Cardiac septum (tissue), 1 donor: Measurements from ENCODE around the gene CAMK2N1. TPM values are rescaled to one million over a fixed set of nuclear protein-coding genes. Genes with fewer than 3 reads are reported as not detected.

Experiments used
- DNase-seq: peaks from one replicate; pipeline ENCODE4 v3.0.0-alpha.2; 2020; ENCODE audit warnings: low spot score
- intact Hi-C: fragments of 100-400 bp; cut with DNase I; formaldehyde crosslinking; loops from one replicate; pipeline ENCODE4 v1.14.0; 2022
- total RNA-seq: library from RNA; stranded (reverse); fragmentation: NEBNext Ultra II Directional; extraction: Animal tissue kit (Norgen Biotek cat#: 25700); gene quantifications from one replicate; pipeline ENCODE4 v1.2.1, GENCODE V29; 2021
- donor health status: DM: no; HTN: no; CAD: no.

The CAMK2N1 gene
- total RNA-seq, 1 donor from 2014 or later, result 11.7 TPM

DNA sequence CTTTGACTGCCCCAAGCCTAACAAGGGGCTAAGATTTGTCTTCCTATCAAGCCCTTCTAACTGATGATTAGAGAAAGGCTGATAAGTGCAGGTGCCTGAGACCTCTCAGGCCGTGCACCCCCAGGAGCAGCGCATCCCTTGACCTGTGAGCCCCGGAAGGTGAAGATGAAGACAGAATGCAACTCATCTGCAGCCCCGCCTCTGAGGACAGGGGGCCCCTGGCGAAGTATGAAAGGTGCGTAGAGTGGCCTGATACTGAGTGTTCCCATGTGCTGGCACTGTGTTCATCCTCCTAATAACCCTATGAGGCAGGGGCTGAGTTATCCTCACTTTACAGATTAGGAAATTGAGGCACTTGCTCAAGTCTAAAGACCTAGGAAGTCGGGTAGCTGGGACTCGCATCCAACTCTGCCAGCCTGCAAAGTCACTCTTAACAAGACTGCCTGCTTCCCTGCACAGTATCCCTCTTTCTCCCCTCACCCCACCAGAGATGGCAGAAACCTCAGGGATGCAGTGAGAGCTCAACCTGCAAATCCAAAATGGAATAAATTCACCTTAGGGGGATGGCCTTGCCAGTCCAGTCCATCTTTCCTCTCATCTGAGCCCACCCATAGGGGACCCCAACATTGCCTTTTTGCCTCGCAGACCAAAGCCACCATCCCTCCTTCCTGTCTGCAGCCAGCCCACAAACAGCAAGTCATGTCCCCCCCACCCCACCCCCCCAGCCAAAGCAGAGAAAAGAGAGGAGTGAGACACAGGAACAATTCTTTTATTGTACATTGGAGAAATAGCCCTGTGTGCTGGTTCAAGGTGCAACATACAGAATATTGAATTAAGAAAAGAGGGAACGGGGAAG, 4.1 kb downstream of the CAMK2N1 start:
- intact Hi-C loops, result loop anchor here (10.0 kb wide), 1 partner anchor 407 kb away; the partner anchor contains the start of gene PLA2G5
- DNase-seq, result no peak

DNA sequence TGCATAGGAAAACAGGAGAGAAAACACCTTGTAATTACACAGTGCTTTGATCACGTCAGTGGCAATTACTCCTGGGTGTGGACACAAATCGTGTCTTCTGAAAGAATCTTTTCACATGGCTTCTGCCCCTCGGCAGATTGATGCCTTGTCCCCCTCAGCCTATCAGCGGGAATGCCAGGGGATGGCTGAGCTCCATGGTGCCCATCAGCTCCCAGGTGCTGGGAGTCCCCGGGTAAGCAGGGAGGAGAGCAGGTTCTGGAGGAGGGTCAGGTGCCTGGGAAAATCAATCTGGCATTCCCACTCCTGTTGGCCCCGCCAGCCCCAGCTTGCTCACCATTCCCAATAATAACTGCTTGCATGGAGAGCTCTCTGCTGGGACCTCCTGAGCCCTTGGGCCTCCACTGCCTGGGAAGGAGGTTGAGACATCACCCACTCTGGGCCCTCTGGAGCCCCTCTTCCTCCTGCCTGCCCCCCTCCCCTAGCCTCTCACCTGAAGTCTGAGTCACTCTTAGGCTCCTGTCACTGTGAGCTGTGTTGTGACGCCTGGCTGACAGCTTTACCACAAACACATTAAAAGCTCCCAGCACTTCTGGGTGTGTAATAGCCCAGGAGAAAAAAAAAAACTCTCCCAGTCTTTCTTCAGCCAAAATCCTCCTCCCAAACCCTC, 4.9 kb downstream of the CAMK2N1 start:
- intact Hi-C loops, result loop anchor here (10.0 kb wide), 1 partner anchor 406 kb away; the partner anchor contains the start of gene PLA2G5
- DNase-seq, result no peak

DNA sequence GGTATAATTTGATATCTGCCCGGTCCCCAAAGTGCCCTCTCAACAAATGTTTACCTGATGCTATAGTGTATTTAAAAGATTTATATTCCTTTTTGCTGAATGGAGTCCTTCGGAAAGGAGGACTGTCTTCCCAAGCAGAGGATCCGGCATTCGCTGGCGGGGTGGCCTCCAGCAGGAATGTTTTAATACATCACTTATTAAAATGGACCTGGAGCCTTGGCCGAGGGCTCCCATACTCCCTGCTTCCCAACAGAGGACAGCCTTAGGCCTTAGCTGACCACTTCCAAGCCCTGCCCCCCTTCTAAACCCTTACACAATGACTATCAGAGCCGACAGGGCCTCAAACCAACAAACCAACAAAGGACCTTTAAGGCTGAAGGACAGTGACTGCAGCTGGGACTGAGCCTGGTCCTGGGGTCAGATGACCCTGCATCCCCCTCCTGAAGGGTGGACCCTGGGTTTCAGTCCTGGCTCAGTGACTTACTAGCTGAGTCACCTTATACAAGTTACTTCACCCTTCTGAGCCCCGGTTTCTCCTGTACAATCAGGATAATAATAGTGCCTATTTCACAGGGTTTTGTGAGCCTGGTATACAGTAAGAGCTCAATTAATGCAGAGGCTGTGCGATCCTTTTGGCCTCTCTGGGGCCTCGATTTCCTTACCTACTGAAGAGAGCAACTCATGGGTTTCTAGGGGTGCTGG, 5.6 kb downstream of the CAMK2N1 start:
- no peak for DNase-seq
- intact Hi-C loops, result loop anchor here (10.0 kb wide), 1 partner anchor 406 kb away; the partner anchor contains the start of gene PLA2G5

DNA sequence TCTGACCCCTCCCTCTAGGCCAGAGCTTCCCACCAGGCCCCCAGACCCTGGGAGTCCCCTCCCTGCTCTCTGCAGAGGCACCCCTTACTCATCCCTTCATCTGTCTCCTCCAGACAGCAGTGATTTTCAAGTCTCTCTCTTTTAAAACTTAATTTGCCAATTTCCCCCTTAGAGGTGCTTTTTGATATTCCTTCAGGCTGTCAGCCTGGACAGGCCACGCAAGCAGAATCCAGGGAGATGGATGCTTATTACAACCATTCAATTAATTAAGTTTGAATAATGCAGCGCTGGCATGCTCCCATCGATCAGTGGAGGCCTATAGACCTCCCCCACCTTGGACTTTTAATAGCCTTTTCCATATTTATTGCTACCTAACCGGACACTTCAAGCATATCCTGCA, 6.2 kb downstream of the CAMK2N1 start:
- intact Hi-C loops, result loop anchor here (10.0 kb wide), 1 partner anchor 405 kb away; the partner anchor contains the start of gene PLA2G5
- no peak for DNase-seq

- no peak for DNase-seq
- intact Hi-C loops, result no loop called here
Observed at GRCh38 chr1:20478057-20478635, 7.9 kb downstream of the CAMK2N1 start.

- DNase-seq, result no peak
Observed at GRCh38 chr1:20477348-20478056, 8.5 kb downstream of the CAMK2N1 start.

GRCh38 chr1:20476265-20477038, 9.6 kb downstream of the CAMK2N1 start:
- intact Hi-C loops, result no loop called here
- DNase-seq, result no peak

More at GRCh38 chr1:20477348-20478056, 8.5 kb downstream of the CAMK2N1 start:
- intact Hi-C loops, result no loop called here

GRCh38 chr1:20474996-20475395, 11.0 kb downstream of the CAMK2N1 start:
- intact Hi-C loops, result no loop called here
- no peak for DNase-seq

DNA sequence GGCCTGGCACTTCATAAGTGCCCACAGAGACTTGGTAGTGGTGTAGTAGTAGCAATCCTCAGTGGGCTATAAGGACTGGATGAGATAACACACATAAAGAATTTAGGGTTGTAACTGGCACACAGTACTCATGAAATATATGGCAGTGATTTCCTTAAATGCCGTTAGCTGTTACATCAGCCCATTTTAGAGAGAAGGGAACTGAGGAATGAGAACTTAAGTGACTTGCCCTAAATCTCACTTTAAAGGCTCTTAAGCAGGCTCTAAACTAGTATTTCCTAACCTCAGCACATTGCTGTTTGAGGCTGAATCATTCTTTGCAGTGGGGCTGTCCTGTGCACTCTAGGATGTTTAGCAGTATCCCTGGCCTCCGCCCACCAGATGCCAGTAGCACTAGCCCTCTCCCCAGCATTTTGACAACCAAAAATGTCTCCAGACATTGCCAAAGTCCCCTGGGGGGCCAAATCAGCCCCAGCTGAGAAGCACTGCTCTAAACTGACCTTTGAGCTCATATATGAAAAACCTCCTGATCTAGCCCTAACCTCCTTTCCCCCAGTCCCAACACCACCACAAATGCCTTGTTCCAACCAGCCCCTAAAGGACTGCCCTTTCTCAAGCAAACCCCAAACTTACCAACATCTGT, 11.6 kb downstream of the CAMK2N1 start:
- no peak for DNase-seq
- intact Hi-C loops, result no loop called here

DNA sequence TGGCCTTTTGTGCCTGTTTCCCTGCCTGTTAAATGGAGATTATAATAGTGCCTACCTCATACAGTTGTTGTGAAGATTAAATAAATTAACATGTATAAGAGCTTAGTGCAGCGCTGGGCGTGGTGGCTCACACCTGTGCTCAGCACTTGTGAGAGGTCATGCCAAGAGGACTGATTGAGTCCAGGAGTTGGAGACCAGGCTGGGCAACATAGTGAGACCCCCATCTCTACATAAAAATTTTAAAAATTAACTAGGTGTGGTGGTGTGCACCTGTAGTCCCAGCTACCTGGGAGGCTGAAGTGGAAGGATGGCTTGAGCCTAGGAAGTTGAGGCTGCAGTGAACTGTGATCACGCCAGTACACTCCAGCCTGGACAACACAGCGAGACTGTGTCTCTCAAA, 12.1 kb downstream of the CAMK2N1 start:
- no peak for DNase-seq
- intact Hi-C loops, result no loop called here

GRCh38 chr1:20472860-20473711, 12.9 kb downstream of the CAMK2N1 start:
- no peak for DNase-seq
- intact Hi-C loops, result no loop called here

DNA sequence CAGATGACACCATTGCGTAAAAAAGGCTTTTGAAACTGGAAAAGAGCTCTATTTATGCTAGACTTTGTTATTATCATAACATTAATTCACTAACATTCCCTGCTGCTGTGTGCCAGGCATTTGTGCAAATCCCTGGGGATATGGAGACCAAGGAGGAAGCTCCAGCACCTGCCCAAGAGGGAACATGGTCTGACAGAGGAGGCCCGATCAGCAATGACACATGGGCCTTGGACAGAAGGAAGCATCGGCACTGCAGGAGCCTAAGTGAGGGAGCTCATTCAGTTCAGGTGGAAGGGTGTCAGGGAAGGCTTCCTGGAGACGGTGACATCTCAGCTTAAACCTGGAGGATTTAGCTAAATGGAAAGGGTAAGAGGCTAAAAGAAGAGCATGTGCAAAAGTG, 13.9 kb downstream of the CAMK2N1 start:
- intact Hi-C loops, result no loop called here
- no peak for DNase-seq

GRCh38 chr1:20470194-20470593, 15.8 kb downstream of the CAMK2N1 start:
- intact Hi-C loops, result no loop called here
- no peak for DNase-seq

DNA sequence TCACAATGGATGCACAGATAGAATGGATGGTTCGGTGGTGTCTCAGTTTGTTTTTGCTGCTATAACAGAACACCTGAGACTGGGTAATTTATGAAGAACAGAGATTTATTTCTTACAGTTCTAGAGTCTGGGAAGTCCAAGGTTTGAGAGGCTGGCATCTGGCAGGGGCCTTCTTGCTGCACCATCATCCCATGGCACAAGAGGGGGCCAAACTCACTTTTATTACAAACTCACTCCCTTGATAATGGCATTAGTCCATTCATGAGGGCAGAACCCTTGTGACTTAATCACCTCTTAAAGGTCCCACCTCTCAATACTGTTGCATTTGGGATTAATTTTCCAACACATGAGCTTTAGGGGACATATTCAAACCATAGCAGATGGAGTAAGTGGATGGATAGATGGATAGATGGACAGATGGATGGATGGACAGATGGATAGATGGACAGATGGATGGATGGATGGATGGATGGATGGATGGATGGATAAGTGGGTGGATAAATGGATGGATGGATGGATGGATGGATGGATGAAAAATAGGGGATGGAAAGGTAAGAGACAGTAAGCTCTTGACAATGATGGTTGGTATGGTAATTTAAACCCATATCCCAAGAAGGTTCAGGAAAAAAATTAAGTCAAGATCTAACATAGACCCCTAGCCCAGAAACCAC, 16.5 kb downstream of the CAMK2N1 start:
- DNase-seq, result no peak
- intact Hi-C loops, result no loop called here

GRCh38 chr1:20466273-20466672, 19.7 kb downstream of the CAMK2N1 start:
- intact Hi-C loops, result no loop called here

DNA sequence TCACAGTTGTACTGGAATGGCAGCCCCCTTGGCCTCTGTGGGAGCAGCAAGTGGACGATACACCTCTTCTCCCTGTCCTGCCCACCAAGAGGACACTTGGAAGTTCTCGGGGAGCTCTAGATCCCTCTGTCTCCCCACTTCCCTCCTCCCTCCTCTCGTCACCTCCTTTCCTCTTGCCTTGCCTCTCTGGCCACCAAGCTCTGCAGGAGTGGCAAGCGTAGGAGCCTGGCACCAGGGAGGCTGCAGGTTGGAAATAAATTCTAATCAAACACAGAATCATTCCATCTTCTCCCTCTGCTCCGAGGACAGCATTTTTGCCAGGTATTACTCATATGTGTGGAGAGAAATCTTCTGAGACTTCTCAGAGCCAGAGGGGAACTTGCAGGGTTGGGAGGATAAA, 20.8 kb downstream of the CAMK2N1 start:
- DNase-seq, result no peak
- intact Hi-C loops, result no loop called here

More at GRCh38 chr1:20466273-20466672, 19.7 kb downstream of the CAMK2N1 start:
- DNase-seq, result no peak
